WTC11 (cell line): ENCODE data around the gene CDC5L. TPM values are rescaled to one million over a fixed set of nuclear protein-coding genes. Genes with fewer than 3 reads are reported as not detected.

Experiments used
- ATAC-seq: fragments of 200-7000 bp; cut with Tn5 transposase; 2 replicates; pipeline ENCODE4 v1.10.0; 2021; ENCODE audit warnings: mild to moderate bottlenecking, moderate library complexity
- CTCF ChIA-PET: fragments of 300-600 bp; sonication (Branson Sonifier 250); formaldehyde crosslinking; loops from one replicate; lab custom pipeline; 2021; ENCODE audit warnings: antibody characterized with exemption; lab: Charles Lee
- POLR2A ChIA-PET: fragments of 350-600 bp; sonication (Branson Sonifier 250); formaldehyde crosslinking; loops from one replicate; lab custom pipeline; 2021; ENCODE audit warnings: antibody characterized with exemption; lab: Charles Lee
- DNase-seq: peaks from one replicate; pipeline ENCODE4 v3.0.0; 2021; ENCODE audit warnings: low spot score
- H3K27ac Mint-ChIP-seq: 2 replicates; pipeline ENCODE4 v1.8.0; 2021; ENCODE audit warnings: mixed read lengths
- H3K27me3 Mint-ChIP-seq: 2 replicates; pipeline ENCODE4 v1.8.0; 2021; ENCODE audit warnings: low read depth, mild to moderate bottlenecking, moderate library complexity, mixed read lengths
- H3K36me3 Mint-ChIP-seq: 2 replicates; pipeline ENCODE4 v1.8.0; 2021; ENCODE audit warnings: mixed read lengths
- H3K4me1 Mint-ChIP-seq: 2 replicates; pipeline ENCODE4 v1.8.0; 2022; ENCODE audit warnings: mixed read lengths
- H3K4me3 Mint-ChIP-seq: 2 replicates; pipeline ENCODE4 v1.8.0; 2021; ENCODE audit warnings: mild to moderate bottlenecking, moderate library complexity, mixed read lengths
- H3K9me3 Mint-ChIP-seq: 2 replicates; pipeline ENCODE4 v1.8.0; 2021; ENCODE audit warnings: mixed read lengths
- ATF2 ChIP-seq: sonication (generic); formaldehyde crosslinking; IDR thresholded peaks from 2 replicates; pipeline ENCODE4 v1.8.1; 2022; ENCODE audit warnings: low read depth, missing genetic modification reagents, borderline replicate concordance
- CBFB ChIP-seq: sonication (generic); formaldehyde crosslinking; IDR thresholded peaks from 2 replicates; pipeline ENCODE4 v1.8.1; 2022; ENCODE audit warnings: mild to moderate bottlenecking, low read depth, missing genetic modification reagents
- E2F1 ChIP-seq: sonication (generic); formaldehyde crosslinking; IDR thresholded peaks from 2 replicates; pipeline ENCODE4 v1.8.0; 2022; ENCODE audit warnings: mild to moderate bottlenecking, missing genetic modification reagents
- ESRRA ChIP-seq: sonication (generic); formaldehyde crosslinking; IDR thresholded peaks from 2 replicates; pipeline ENCODE4 v1.8.1; 2022; ENCODE audit warnings: mild to moderate bottlenecking, missing genetic modification reagents, borderline replicate concordance
- ETV6 ChIP-seq: sonication (generic); formaldehyde crosslinking; IDR thresholded peaks from 2 replicates; pipeline ENCODE4 v1.8.1; 2022; ENCODE audit warnings: mild to moderate bottlenecking, missing genetic modification reagents
- FOXK1 ChIP-seq: sonication (generic); formaldehyde crosslinking; IDR thresholded peaks from 2 replicates; pipeline ENCODE4 v1.8.0; 2022; ENCODE audit warnings: mild to moderate bottlenecking, moderate library complexity, missing genetic modification reagents
- GABPB1 ChIP-seq: sonication (generic); formaldehyde crosslinking; IDR thresholded peaks from 2 replicates; pipeline ENCODE4 v1.8.1; 2023; ENCODE audit warnings: mild to moderate bottlenecking, missing genetic modification reagents
- MXD4 ChIP-seq: fragments of 250-450 bp; sonication (Bioruptor Pico); IDR thresholded peaks from 2 replicates; pipeline ENCODE4 v1.8.0; 2021; ENCODE audit warnings: mild to moderate bottlenecking, moderate library complexity, borderline replicate concordance
- RELA ChIP-seq: sonication (generic); formaldehyde crosslinking; IDR thresholded peaks from 2 replicates; pipeline ENCODE4 v1.8.1; 2022; ENCODE audit warnings: missing genetic modification reagents, mild to moderate bottlenecking, borderline replicate concordance
- ZBTB21 ChIP-seq: sonication (generic); formaldehyde crosslinking; IDR thresholded peaks from 2 replicates; pipeline ENCODE4 v1.8.1; 2023; ENCODE audit warnings: mild to moderate bottlenecking, missing genetic modification reagents, borderline replicate concordance
- ZNF281 ChIP-seq: sonication (generic); formaldehyde crosslinking; IDR thresholded peaks from 2 replicates; pipeline ENCODE4 v1.8.0; 2023; ENCODE audit warnings: mild to moderate bottlenecking, missing genetic modification reagents
- total RNA-seq: library from RNA; stranded (reverse); gene quantifications from 3 replicates; pipeline ENCODE4 v1.2.3, GENCODE V29; 2021
- TF ChIP-seq, protein P1 (sequence below): sonication (generic); formaldehyde crosslinking; conservative IDR thresholded peaks from 2 replicates; pipeline ENCODE4 v1.8.1; 2022; ENCODE audit warnings: mild to moderate bottlenecking, missing genetic modification reagents
- TF ChIP-seq, protein P2 (sequence below): sonication (generic); formaldehyde crosslinking; IDR thresholded peaks from 2 replicates; pipeline ENCODE4 v1.8.0; 2023; ENCODE audit warnings: missing genetic modification reagents, mild to moderate bottlenecking, borderline replicate concordance
- TF ChIP-seq, protein P3 (sequence below): sonication (generic); formaldehyde crosslinking; IDR thresholded peaks from 2 replicates; pipeline ENCODE4 v1.8.1; 2023; ENCODE audit warnings: mild to moderate bottlenecking, missing genetic modification reagents, borderline replicate concordance
- TF ChIP-seq, protein P4 (sequence below): sonication (generic); formaldehyde crosslinking; IDR thresholded peaks from 2 replicates; pipeline ENCODE4 v1.8.1; 2023; ENCODE audit warnings: mild to moderate bottlenecking, missing genetic modification reagents, moderate library complexity

CDC5L gene
- total RNA-seq, 1 experiment from 2014 or later, result 23.5 TPM

GRCh38 chr6:44425951-44426350 is 38.4 kb downstream of the CDC5L start:
- H3K36me3 Mint-ChIP-seq, result peaks cover 49% of the 10 kb centered on the region
- no peaks in the 10 kb centered on the region for H3K27me3 Mint-ChIP-seq
- TF ChIP-seq E2F1 (CRISPR knock-in tag), result no peak
- no peak for TF ChIP-seq RELA (CRISPR knock-in tag)
- TF ChIP-seq, protein P1, sequence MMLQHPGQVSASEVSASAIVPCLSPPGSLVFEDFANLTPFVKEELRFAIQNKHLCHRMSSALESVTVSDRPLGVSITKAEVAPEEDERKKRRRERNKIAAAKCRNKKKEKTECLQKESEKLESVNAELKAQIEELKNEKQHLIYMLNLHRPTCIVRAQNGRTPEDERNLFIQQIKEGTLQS (CRISPR knock-in tag), result no peak
- no peak for TF ChIP-seq ESRRA (CRISPR knock-in tag)
- TF ChIP-seq MXD4, result no peak
- TF ChIP-seq, protein P2, sequence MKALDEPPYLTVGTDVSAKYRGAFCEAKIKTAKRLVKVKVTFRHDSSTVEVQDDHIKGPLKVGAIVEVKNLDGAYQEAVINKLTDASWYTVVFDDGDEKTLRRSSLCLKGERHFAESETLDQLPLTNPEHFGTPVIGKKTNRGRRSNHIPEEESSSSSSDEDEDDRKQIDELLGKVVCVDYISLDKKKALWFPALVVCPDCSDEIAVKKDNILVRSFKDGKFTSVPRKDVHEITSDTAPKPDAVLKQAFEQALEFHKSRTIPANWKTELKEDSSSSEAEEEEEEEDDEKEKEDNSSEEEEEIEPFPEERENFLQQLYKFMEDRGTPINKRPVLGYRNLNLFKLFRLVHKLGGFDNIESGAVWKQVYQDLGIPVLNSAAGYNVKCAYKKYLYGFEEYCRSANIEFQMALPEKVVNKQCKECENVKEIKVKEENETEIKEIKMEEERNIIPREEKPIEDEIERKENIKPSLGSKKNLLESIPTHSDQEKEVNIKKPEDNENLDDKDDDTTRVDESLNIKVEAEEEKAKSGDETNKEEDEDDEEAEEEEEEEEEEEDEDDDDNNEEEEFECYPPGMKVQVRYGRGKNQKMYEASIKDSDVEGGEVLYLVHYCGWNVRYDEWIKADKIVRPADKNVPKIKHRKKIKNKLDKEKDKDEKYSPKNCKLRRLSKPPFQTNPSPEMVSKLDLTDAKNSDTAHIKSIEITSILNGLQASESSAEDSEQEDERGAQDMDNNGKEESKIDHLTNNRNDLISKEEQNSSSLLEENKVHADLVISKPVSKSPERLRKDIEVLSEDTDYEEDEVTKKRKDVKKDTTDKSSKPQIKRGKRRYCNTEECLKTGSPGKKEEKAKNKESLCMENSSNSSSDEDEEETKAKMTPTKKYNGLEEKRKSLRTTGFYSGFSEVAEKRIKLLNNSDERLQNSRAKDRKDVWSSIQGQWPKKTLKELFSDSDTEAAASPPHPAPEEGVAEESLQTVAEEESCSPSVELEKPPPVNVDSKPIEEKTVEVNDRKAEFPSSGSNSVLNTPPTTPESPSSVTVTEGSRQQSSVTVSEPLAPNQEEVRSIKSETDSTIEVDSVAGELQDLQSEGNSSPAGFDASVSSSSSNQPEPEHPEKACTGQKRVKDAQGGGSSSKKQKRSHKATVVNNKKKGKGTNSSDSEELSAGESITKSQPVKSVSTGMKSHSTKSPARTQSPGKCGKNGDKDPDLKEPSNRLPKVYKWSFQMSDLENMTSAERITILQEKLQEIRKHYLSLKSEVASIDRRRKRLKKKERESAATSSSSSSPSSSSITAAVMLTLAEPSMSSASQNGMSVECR, result no peak
- TF ChIP-seq FOXK1 (CRISPR knock-in tag), result no peak
- TF ChIP-seq ZBTB21 (CRISPR knock-in tag), result no peak
- H3K27ac Mint-ChIP-seq, result no peak overlapping the region
- H3K9me3 Mint-ChIP-seq, result no peaks in the 10 kb centered on the region
- DNase-seq (no peak), ATAC-seq (no peak)
- no peak overlapping the region for H3K4me3 Mint-ChIP-seq
- ChIA-PET CTCF (no interaction called here), POLR2A (no interaction called here)
- no peaks in the 10 kb centered on the region for H3K4me1 Mint-ChIP-seq

DNA sequence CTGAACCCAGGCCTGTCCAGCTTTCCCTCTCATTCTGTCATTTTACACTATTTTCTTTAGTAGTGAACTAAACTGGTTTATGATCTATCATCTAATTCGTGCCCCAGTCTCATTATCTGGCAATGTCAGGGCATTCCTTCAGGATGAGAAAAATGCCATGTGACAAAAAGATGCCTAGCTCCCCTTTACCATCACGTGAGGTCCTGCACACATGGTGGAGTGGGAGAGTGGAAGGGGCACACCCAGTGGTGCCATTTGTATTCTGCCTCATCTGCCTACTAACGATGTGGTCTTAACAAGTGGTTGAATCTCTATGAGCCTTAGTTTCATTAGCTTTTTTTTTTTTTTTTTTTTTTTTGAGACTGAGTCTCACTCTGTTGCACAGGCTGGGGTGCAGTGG is 41.2 kb downstream of the CDC5L start:
- DNase-seq, result no peak
- no peak for TF ChIP-seq CBFB (CRISPR knock-in tag)
- TF ChIP-seq, protein P3, sequence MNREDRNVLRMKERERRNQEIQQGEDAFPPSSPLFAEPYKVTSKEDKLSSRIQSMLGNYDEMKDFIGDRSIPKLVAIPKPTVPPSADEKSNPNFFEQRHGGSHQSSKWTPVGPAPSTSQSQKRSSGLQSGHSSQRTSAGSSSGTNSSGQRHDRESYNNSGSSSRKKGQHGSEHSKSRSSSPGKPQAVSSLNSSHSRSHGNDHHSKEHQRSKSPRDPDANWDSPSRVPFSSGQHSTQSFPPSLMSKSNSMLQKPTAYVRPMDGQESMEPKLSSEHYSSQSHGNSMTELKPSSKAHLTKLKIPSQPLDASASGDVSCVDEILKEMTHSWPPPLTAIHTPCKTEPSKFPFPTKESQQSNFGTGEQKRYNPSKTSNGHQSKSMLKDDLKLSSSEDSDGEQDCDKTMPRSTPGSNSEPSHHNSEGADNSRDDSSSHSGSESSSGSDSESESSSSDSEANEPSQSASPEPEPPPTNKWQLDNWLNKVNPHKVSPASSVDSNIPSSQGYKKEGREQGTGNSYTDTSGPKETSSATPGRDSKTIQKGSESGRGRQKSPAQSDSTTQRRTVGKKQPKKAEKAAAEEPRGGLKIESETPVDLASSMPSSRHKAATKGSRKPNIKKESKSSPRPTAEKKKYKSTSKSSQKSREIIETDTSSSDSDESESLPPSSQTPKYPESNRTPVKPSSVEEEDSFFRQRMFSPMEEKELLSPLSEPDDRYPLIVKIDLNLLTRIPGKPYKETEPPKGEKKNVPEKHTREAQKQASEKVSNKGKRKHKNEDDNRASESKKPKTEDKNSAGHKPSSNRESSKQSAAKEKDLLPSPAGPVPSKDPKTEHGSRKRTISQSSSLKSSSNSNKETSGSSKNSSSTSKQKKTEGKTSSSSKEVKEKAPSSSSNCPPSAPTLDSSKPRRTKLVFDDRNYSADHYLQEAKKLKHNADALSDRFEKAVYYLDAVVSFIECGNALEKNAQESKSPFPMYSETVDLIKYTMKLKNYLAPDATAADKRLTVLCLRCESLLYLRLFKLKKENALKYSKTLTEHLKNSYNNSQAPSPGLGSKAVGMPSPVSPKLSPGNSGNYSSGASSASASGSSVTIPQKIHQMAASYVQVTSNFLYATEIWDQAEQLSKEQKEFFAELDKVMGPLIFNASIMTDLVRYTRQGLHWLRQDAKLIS, result no peak
- TF ChIP-seq, all 79 proteins: peak for 0
- peaks cover 42% of the 10 kb centered on the region for H3K36me3 Mint-ChIP-seq
- CTCF ChIA-PET, result interaction anchor here (1.0 to 1.7 kb wide), 4 partner anchors 27 to 47 kb away, joined by 3 to 5 read pairs (median 4); no protein-coding TSS in a partner anchor
- no peak overlapping the region for H3K4me3 Mint-ChIP-seq
- no peaks in the 10 kb centered on the region for H3K9me3 Mint-ChIP-seq
- ATAC-seq, result no peak
- POLR2A ChIA-PET, result interaction anchor here (0.6 kb wide), 1 partner anchor 29 kb away, joined by 3 read pairs; no protein-coding TSS in a partner anchor
- H3K27me3 Mint-ChIP-seq, result no peaks in the 10 kb centered on the region
- H3K27ac Mint-ChIP-seq, result no peak overlapping the region
- no peaks in the 10 kb centered on the region for H3K4me1 Mint-ChIP-seq

DNA sequence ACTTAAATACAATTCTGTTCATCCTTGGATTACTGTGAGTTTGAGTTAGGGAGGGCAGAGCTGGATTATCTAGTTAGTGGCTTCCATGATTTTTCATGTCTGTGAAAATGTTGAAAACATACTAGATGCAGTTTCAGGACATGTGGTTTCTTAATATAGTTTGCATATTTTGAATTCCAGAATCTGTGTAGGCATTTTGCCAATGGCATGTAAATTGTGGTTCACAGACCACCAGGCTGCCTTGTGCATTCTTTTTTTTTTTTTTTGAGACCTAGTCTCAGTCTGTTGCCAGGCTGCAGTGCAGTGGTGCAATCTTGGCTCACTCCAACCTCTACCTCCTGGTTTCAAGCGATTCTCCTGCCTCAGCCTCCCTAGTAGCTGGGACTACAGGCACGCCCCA is 42.8 kb downstream of the CDC5L start:
- Mint-ChIP-seq H3K27me3 (no peaks in the 10 kb centered on the region), H3K36me3 (peaks cover 30% of the 10 kb centered on the region), H3K4me1 (no peaks in the 10 kb centered on the region), H3K27ac (no peak overlapping the region), H3K4me3 (no peak overlapping the region), H3K9me3 (no peaks in the 10 kb centered on the region)
- ChIA-PET POLR2A (no interaction called here), CTCF (interaction anchor here (0.7 to 1.4 kb wide), 2 partner anchors 14 to 39 kb away, joined by 3 to 4 read pairs; no protein-coding TSS in a partner anchor)
- ATAC-seq (no peak), DNase-seq (no peak)
- no peak for TF ChIP-seq ZNF281 (CRISPR knock-in tag)
- no peak for TF ChIP-seq CBFB (CRISPR knock-in tag)
- TF ChIP-seq GABPB1 (CRISPR knock-in tag), result no peak
- TF ChIP-seq ATF2 (CRISPR knock-in tag), result no peak
- no peak for TF ChIP-seq ETV6
- TF ChIP-seq, protein P4, sequence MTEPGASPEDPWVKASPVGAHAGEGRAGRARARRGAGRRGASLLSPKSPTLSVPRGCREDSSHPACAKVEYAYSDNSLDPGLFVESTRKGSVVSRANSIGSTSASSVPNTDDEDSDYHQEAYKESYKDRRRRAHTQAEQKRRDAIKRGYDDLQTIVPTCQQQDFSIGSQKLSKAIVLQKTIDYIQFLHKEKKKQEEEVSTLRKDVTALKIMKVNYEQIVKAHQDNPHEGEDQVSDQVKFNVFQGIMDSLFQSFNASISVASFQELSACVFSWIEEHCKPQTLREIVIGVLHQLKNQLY (CRISPR knock-in tag), result no peak
